GM19025 (cell line): ENCODE data around the gene TOMM70.

Source experiments
- ATAC-seq: cut with Tn5 transposase; IDR thresholded peaks from one replicate; pipeline ENCODE4 v1.9.1; 2021; ENCODE audit warnings: mild to moderate bottlenecking, low read depth, moderate library complexity; ENCODE audit not compliant: unreplicated experiment

TOMM70 gene

DNA sequence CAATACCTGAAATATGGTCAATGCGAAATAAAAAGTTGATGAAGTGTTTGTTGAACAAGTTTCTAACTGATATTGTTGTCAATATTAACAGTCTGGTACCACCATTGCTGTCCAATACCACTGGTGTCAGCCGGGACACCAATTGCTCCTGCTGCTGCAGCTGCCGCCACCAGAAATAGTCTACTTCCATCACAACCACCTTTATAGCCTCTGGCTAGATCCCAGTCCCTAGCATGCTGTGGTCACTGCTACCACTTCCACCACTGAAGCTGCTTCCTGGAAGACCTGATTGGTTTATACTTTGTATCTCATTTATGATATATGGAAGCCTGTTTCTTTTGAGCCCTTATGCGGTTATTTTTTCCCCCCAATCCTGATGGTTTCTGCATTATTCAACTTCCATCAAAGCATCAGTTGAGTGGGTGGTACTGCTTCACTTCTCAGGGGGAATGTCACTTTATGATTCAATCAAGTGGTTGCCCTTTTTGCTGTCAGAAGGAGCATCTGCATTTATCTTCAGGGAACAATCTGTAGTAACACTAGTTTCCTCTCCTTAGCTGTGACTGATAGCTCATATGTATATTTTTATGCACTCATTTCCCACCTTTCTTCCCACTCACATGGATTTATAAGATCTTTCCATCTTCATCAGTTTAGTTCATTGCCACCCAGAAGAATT is 12.2 kb upstream of the TOMM70 start:
- ATAC-seq: no peak

GRCh38 chr3:100411091-100411982 is 10.4 kb upstream of the TOMM70 start:
- no peak for ATAC-seq

DNA sequence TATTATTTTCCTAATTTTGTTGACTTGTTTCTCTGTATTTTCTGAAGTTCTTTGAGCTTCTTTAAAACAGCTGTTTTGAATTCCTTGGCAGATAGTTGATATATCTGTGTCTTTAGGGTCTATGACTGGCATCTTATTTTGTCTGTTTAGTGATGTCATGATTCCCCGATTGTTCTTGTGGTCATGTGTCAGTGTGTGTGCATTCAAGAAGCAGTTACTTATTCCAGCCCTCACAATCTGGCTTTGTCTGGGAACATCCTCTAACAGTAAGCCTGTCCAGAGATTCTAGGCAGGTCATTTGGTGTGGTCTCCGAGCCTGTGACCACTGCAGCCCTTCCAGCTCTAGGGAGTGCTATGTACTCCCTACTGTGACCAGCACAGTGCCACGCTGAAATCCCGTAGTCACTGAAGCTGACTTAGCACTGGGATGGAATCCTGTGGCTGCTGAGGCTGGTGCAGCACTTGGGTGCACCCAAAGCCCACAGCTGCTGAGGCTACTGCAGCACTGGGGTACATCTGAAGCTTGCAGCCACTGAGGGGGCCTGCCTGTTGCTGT is 7.2 kb upstream of the TOMM70 start:
- no peak for ATAC-seq

- ATAC-seq: no peak
Measured at GRCh38 chr3:100407164-100407563, 6.3 kb upstream of the TOMM70 start.

DNA sequence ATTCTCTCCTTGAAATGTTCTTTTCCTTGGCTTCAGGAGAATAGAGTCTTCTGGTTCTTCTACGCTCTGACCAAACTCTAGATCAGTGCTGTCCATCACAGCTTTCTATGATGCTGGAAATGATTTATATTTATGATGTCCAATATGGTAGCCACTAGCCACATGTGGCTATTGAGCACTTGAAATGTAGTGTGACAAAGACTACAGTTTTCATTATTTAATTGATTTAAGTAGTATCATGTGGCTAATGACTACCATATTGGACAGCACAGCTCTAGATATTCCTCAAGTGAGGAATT is 3.3 kb upstream of the TOMM70 start:
- no peak for ATAC-seq

DNA sequence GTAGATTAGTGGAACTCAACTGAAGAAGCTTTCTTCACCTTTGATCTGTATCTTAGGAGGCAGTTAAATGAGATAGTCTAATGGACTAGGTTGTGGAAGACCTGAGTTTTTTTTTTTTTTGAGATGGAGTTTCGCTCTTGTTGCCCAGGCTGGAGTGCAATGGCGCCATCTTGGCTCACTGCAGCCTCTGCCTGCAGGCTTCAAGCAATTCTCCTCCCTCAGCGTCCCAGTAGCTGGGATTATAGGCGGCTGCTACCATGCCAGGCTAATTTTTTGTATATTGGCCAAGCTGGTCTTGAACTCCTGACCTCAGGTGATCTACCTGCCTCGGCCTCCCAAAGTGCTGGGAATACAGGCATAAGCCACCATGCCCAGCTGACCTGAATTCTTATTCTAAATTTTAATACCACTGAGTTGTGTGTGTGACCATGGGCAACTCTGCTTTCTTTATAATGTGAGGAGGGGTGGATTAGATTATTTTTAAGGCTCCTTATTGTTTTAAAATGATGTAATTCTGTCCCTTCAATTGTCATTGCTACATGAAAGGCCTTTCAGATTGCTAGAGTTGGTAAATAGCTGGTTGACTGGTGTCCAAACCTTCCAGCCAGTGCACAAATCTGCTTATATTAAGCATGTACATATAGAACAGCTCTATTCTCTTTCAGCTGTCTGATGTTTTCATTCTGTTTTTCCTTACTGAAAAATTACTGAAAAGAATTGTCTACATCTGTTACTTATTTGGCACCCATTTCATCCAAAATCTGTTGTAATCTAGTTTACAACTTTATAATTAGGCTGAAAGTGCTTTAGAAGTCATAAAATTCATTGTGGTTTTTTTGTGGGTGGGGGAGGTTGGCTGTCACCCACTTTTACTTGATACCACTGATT is 2.7 kb upstream of the TOMM70 start:
- no peak for ATAC-seq

DNA sequence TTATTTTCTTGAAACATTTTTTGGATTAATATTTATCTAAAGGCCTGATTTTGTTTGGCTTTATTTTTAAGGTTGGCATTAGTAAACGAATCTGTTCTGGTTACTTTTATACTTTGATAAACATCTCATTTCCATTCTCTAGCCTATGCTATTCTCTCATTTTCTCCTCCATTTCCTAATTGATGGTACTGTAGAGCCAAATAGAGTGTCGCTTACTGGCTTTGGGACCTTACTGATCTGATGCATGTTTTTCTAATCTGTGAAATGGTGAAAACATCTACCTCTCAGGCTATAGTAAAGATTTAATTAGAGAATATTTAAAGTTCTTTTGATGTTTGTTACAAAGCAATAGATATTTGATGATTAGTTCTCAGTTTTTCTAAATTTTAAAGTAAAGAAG is 2.0 kb upstream of the TOMM70 start:
- ATAC-seq: no peak

DNA sequence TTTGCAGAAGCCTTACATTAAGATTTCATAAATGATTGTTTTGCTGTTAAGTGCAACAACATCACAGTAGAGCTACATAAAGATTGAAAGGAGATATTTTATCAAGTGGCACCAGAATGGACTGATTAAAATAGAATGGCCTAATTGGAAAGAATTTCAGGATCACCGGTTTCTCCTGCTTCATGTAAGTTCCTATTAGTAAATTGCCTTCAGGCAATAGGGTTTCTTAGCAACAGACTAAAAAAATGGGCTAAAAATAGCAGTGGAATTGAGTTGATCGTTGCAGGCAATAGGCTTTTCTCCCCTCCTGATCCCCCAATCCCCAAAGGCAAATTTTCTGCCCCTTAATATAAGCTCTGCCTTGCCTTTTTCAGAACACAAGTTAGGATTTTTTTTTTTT is 1.4 kb upstream of the TOMM70 start:
- ATAC-seq: no peak

- ATAC-seq: peak; percentile 13
Measured at GRCh38 chr3:100401674-100402041, 769 bp upstream of the TOMM70 start.

DNA sequence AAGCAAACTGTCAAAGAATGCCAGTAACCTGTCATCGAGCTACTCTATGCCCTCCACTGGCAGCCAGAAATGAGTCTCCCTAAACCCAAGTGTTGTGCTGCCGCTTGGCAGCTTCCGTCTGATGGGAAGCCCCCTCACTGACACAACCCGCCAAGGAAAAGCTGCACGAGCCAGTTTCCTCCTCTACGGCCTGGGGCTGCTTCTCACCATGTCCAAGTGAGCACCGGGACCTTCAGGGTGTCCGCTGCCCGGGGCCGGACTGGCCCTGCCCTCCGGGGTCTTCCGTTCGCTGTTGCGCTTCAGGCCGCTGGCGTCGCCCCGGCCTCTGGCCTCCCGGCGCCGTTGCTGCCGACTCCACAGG is 490 bp downstream of the TOMM70 start:
- ATAC-seq: peak; percentile 7

GRCh38 chr3:100399341-100400071 is 1.4 kb downstream of the TOMM70 start:
- ATAC-seq: no peak

DNA sequence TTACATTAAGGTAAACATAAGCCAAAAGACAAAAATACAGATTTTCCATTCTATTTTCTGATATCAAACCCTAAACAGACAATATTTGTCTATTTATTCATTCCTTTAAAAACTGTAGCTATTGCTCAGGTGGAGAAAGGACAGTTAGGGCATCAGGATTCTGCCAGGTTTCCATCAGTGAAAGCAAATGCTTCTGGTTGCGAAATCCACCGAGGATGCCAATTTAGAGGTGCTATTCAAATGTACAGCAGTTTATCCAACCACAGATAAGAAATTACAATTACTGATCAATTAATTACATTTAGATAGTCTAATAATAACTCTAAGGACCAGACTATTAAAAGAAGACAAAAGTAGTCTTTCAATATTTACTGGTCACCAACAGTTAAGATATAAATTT is 3.9 kb downstream of the TOMM70 start:
- no peak for ATAC-seq

DNA sequence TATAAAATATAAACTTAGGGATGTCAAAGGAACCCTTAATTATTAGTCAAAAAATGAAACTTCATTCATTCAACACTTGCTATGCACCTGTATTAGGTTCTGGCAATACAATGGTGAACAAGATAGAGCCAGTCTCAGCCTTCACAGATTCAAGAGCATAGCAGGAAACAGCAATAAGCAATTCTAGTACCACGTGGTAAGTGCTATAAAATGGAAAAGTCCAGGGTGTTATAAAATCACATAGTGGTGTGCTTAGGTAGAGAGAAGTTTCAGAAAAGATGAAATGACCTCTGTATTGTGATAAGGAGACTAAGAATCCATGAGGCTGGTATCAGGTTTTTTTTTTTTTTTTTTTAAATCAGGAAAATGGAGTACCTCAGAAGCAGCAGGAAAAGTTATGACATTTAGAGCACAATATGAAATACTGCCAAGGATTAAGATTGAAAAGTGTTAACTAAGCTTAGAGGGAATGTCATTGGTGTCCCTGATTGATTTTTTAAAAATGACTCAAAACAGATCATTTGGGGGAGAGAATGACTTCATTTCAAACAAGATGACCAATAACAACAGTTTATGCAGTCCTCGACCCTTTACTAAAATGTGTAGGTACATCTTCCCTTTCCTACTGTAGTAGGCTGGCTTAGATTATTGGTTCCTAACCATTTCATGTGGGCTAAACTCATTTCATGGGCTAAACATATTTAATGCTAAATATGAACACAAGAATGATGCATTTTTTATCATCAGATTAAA is 5.0 kb downstream of the TOMM70 start:
- no peak for ATAC-seq

GRCh38 chr3:100389025-100389424 is 11.9 kb downstream of the TOMM70 start:
- no peak for ATAC-seq

- ATAC-seq: no peak
Measured at GRCh38 chr3:100386437-100387074, 14.3 kb downstream of the TOMM70 start.

DNA sequence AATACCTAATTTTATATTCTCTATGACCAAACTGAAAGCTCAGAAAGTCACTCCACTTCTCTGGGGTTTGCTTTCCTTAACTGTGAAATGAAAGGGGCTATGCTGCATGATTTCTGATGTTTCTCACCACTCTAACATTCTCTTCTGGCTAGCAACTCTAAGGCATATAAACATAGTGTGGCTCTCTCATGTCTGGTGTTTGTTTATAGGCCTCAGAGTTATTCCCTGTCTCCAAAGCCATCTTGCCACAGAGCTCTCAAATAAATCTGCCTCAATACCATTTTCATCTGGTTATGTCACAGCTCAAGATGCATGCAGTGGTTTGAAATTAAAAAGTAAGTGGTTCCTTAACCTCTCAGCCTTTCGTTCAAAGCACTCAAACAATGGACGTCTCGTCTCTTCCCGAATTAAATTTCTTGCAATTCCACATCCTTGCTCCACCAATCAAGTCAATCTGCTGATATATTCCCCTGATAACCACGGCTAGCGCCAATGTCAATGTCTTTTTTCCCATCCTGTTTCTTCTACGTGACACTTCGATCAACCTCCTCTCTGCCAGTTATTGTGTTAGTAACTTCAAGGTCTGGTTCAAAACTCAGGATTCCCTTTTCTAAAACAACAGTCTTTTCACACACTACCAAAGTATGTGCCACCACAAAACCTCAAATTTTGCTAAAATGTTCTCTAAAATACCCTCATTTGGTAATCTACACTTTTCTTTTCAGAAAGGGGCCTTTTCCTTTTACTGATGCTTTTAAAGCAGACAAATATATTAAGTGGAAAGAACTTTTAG is 16.0 kb downstream of the TOMM70 start:
- no peak for ATAC-seq

DNA sequence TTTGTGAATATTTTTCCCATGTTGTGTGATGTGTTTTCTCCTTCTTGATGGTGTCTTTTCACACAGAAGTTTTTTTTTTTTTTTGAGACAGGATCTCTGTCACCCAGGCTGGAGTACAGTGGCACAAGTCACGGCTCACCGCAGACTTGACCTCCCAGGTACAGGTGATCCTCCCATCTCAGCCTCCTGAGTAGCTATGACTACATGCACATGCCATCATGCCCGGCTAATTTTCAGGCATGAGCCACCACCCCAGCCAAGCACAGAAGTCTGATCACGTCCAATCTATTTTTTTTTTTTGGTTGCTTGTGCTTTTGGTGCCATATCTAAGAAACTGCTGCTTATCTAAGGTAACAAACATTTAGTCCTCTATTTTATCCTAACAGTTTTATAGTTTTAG is 24.6 kb downstream of the TOMM70 start:
- ATAC-seq: no peak

- ATAC-seq: no peak
Measured at GRCh38 chr3:100374521-100374920, 26.4 kb downstream of the TOMM70 start.
